Stimulated activated CD4-positive, alpha-beta T cell treated with anti-CD3 and anti-CD28 coated beads, TNF-alpha, amount 100 ng/mL, for 4 hours (primary cell): Measurements from ENCODE around the gene ST7.

ENCODE experiments used
- DNase-seq, 3 experiments: peaks; one replicate each; pipeline ENCODE4 v3.0.0-alpha.2; 2020; ENCODE audit warnings: low read depth in 3 of 3

Gene ST7

GRCh38 chr7:117272017-117272759, 318.9 kb downstream of the ST7 start:
- DNase-seq: no peak

DNA sequence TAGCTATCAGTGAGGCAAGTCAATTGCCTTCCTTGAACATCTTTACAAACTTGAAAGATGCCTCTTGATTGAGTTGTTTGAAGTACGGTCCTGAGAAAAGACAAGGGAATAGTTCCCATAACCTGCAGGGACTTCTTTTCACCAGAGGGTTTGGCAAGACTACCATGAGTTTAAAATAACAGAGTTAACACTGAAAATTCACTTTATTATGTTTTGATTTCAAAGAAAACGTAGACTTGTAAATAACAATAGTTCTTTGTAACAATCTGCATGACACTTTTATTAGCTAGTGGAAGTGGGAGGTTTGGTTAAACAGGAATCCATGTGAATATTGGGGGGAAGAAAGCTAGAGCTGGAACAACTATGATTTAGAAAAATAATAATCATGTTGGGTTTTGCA, 320.0 kb downstream of the ST7 start:
- no peak for DNase-seq

DNA sequence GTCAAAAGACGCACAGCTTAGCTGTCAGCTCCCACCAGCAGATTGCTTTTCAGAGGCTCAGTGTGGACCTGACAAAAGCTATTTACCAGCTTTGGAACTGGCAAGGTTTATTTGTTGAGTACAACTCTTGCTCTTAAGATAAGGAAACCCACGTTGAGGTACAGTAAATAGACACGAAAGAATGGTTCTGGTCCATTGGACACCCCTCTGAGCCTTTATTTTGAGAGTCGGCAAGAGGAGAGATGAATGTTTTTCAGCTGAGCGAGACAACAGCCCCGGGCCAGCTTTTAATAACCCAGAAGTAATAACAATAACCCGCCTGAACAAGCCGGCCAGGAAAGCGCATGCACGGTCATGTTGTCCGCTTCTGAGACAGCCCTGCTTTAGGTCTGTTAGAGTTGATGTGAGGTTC, 320.5 kb downstream of the ST7 start:
- DNase-seq: no peak

GRCh38 chr7:117274951-117275350, 321.6 kb downstream of the ST7 start:
- DNase-seq: no peak

GRCh38 chr7:117277576-117277975, 324.3 kb downstream of the ST7 start:
- no peak for DNase-seq

- no peak for DNase-seq
Observed at GRCh38 chr7:117278040-117278439, 324.7 kb downstream of the ST7 start.

DNA sequence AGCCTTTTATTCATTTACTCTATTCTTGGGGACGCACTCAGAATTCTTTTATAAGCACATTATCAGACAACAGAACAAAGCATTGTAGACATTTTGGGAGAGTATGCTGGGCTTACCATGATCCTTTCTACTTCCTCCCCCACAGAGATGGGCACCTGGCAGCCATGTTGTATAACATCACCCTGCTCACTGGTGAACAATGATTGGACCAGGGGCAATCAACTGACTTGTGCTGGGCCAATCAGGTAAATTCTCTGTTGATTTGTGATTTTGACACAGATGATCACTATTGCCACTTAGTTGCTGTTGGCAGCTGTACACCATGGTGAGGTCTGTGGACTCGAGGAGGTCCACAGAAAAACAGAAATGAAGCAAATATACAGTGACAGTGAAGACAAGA, 325.9 kb downstream of the ST7 start:
- no peak for DNase-seq
